ENCODE measurements around the gene AMIGO3.

The AMIGO3 gene

DNA sequence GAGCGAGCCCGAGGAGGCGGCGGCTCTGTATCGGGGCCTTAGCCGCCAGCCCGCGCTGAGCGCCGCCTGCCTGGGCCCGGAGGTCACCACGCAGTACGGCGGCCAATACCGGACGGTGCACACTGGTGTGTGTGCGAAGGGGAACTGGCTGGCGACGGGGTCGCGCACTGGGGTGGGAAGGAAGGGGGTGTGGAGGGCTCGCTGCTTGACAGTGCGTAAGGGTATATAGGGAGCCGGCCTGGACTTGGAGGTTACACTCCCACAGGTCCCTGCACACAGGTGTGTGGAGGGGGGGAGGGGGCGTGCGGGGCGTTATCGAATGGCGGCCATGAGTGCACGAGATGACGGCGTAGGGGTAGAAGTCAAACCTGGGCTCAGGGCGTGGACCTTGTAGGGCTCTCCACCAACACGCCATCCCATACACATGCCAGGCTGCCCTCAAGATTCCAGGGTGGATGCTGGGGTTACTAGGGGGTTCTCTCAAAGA lies 44.9 kb downstream of the AMIGO3 start:
- DNase-seq (ENCODE audit: low read depth in 2 of 2), result no peak
- H3K4me3 ChIP-seq (replicated peaks in 1 of 2; ENCODE audit: low read depth in 2 of 2, low read length in 2 of 2), result peak overlapping the region; percentile 76 to 88
- TF ChIP-seq, protein P1, sequence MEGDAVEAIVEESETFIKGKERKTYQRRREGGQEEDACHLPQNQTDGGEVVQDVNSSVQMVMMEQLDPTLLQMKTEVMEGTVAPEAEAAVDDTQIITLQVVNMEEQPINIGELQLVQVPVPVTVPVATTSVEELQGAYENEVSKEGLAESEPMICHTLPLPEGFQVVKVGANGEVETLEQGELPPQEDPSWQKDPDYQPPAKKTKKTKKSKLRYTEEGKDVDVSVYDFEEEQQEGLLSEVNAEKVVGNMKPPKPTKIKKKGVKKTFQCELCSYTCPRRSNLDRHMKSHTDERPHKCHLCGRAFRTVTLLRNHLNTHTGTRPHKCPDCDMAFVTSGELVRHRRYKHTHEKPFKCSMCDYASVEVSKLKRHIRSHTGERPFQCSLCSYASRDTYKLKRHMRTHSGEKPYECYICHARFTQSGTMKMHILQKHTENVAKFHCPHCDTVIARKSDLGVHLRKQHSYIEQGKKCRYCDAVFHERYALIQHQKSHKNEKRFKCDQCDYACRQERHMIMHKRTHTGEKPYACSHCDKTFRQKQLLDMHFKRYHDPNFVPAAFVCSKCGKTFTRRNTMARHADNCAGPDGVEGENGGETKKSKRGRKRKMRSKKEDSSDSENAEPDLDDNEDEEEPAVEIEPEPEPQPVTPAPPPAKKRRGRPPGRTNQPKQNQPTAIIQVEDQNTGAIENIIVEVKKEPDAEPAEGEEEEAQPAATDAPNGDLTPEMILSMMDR (IDR thresholded peaks at IDR 0.05; ENCODE audit: low read depth, low read length), result no peak

DNA sequence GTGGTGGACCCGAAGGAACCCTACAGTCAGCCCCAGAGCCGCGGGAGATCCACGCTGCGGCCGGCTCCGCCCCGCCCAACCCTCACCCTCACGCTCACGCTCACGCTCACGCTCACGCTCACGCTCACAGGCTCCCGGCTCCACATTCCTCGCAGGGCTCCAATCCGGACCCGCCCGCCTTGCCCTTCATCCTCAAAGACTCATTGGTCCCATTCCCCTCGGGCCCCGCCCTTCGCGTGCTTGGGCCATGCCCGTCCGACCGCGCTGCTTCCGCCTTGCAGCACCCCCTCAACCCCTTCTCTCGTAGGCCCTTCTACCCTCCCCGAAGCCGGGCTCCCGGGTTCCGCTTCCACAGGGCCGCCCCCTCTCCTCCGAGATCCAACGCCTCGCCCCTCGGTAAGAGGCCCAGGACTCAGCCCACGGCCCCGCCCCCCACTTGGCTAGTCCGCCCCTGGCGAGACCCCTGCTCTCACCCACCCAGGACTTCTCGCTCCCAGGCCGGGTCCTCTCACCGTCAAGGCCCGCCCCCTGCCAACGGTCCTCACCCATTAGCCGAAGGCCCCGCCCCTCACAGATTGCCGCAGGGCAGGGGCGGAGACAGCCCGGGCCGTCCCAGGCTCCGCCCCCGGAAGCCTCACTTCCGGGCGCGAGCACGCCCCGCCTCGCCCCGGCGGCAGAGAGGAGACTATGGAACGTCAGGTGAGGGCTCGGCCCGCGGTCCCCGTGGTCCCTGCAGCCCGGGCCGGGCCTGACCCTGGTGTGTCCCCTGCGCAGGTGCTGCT lies 45.6 kb downstream of the AMIGO3 start, which contains the start of gene APEH:
APEH (plus strand) TSS at position 637 of the 782 bp plus-strand sequence; CDS start at position 688, 51 bp downstream.
- peak; percentile 98 for DNase-seq (ENCODE audit: low read depth in 2 of 2)
- H3K4me3 ChIP-seq (replicated peaks in 1 of 2; ENCODE audit: low read depth in 2 of 2, low read length in 2 of 2), result peak within 1 kb of the TSS; percentile 76 to 88
- TF ChIP-seq, protein P1 (IDR thresholded peaks at IDR 0.05; ENCODE audit: low read depth, low read length), result no peak

DNA sequence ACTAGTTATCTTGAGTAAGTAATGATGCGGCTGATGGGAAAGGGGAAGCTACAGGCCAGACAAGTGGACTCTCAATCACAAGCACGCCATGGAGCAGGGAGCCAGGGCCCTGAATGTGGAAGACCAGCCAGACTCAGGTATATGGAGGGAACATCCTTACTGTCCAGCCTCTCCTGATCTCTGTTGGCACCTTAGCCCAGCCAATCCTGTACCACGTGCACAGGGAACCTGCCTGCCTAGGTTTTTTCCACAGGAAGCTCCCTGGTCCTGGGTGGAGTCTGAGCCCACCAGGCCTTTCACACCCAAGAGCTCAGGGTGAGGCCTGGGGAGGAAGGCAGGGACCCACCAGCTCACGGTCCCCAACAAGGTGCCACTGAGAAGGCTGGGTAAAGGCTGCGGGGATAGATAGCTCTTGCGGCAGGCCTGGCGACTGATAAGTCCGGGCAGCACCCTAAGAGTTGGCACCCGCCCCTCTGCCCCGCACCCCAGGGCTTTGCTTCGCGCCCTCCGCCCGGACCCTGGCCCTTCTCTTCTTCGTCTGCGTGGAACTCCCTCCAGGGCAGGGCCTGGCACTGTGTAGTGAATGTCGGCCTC lies 46.3 kb downstream of the AMIGO3 start:
- H3K4me3 ChIP-seq (replicated peaks in 1 of 2; ENCODE audit: low read depth in 2 of 2, low read length in 2 of 2), result peak overlapping the region; percentile 76 to 88
- TF ChIP-seq, protein P1 (IDR thresholded peaks at IDR 0.05; ENCODE audit: low read depth, low read length), result no peak
- peak in 1 of 2 donors; percentile 23 for DNase-seq (ENCODE audit: low read depth in 2 of 2)

DNA sequence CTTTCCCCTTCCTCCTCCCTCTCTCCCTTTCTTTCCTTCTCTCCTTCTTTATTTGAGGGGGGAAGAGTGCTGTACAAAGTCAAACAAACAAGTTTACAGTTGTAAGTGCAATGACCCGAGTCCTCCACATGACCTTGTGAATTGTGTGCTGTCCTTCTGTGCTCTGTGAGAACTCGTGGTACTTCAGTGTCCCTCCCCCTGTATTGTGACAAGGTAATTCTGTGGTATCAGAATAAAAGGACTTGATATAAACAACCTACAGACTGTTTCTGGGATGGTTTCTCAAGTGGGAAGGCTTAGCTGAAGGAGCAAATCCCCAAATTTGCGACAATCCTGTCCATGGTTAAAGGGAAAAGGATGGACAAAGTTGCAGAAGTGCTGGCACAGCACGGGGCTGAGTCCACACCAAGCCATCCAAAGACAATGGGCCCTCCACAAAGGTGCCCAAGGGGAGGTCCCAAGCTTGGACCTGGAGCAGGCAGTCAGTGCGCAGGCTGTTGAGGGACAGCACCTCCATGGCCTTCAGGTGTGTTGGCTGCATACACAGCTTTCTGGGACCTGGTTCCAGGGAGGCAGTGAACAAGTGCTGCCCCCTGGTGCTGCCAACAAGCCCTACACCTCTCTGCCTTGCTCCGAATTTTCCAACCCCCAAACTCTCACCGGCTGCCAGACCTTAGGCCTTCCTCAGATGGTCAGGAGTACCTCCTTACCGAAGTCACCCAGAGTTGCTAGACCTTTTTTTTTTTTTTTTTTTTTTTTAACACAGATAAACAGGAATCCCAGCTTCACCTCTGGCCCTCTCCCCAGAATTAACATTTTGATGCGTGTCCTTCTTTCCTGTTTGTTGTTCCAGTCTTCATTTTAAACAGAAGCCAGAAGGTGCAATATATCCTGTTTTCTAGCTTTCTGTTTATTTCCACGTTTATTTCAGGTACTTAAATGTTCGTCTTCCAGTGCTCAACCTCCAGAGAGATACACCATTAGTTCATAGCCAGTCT lies 47.9 kb downstream of the AMIGO3 start:
- TF ChIP-seq, protein P1 (IDR thresholded peaks at IDR 0.05; ENCODE audit: low read depth, low read length), result peak; percentile 86
- no peak overlapping the region for H3K4me3 ChIP-seq (replicated peaks in 1 of 2; ENCODE audit: low read depth in 2 of 2, low read length in 2 of 2)
- DNase-seq (ENCODE audit: low read depth in 2 of 2), result peak; percentile 70 to 71

DNA sequence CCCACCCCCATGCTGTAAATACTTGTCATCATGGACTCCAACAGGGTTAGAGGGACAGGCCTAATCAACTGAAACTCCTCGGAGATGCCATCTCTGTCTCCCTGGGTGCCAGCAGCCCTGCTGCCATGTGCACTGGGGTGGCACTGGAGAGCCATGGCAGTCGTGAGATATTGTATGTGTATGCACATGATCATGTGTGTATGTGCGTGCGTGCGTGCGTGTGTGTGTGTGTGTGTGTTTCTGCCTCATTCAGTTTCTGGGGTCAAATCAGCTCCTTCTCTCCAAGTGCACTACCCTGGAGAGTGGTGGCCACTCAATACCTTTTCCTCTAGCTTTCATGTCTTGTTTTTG lies 48.6 kb downstream of the AMIGO3 start:
- H3K4me3 ChIP-seq (replicated peaks in 1 of 2; ENCODE audit: low read depth in 2 of 2, low read length in 2 of 2), result no peak overlapping the region
- TF ChIP-seq, protein P1 (IDR thresholded peaks at IDR 0.05; ENCODE audit: low read depth, low read length), result no peak
- DNase-seq (ENCODE audit: low read depth in 2 of 2), result no peak

DNA sequence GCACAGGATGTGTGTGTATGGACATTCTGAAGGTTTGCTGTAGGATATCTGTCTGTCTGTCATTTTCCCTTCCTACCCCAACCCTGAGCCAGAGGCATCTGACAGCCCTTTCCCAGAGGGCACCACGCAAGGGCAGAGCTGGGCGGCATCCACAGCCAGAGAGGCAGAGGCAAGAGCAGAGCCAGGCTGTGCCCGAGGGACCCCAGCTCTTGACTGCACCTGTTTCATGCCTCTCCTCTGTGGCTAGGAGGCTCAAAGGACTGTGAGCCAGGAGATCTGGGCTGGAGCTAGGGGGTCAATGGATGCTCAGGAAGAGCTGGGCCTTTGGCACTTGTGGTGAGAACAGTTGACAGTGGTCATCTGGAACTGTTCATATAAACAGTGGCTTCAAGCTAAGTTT lies 50.1 kb downstream of the AMIGO3 start:
- no peak for DNase-seq (ENCODE audit: low read depth in 2 of 2)
- no peak overlapping the region for H3K4me3 ChIP-seq (replicated peaks in 1 of 2; ENCODE audit: low read depth in 2 of 2, low read length in 2 of 2)
- TF ChIP-seq, protein P1 (IDR thresholded peaks at IDR 0.05; ENCODE audit: low read depth, low read length), result no peak
